ENCODE measurements around the gene BTLA.
A peak's percentile ranks its signal among the peaks of the same experiment; 100 is the strongest.
"Not testable (repeated sequence)": the region's sequence is repeated elsewhere in the genome, so short reads cannot be mapped to it uniquely, and the experiment has no call there.

BTLA gene

GRCh38 chr3:112530573-112530972, 31.3 kb upstream of the BTLA start:
- no peak overlapping the region for H3K4me3 ChIP-seq (ENCODE audit: severe bottlenecking)
- no peaks in the 10 kb centered on the region for H3K9me3 ChIP-seq (ENCODE audit: severe bottlenecking)
- no peak for DNase-seq (ENCODE audit: low spot score)
- peaks cover 54% of the 10 kb centered on the region for H3K36me3 ChIP-seq (ENCODE audit: low read depth)
- no peaks in the 10 kb centered on the region for H3K4me1 ChIP-seq (ENCODE audit: insufficient read depth, poor library complexity, severe bottlenecking)
- no peak for TF ChIP-seq CTCF (IDR thresholded peaks at IDR 0.05; ENCODE audit: poor library complexity, severe bottlenecking)
- H3K27me3 ChIP-seq (ENCODE audit: insufficient read depth, poor library complexity, severe bottlenecking), result no peaks in the 10 kb centered on the region
- no peak overlapping the region for H3K27ac ChIP-seq (ENCODE audit: poor library complexity, severe bottlenecking)
- no peak for ATAC-seq (ENCODE audit: low read depth)

GRCh38 chr3:112524127-112524526, 24.9 kb upstream of the BTLA start:
- not testable (repeated sequence) for H3K27ac ChIP-seq (ENCODE audit: poor library complexity, severe bottlenecking); ATAC-seq (ENCODE audit: low read depth); H3K36me3 ChIP-seq (ENCODE audit: low read depth); H3K4me1 ChIP-seq (ENCODE audit: insufficient read depth, poor library complexity, severe bottlenecking); H3K27me3 ChIP-seq (ENCODE audit: insufficient read depth, poor library complexity, severe bottlenecking); H3K4me3 ChIP-seq (ENCODE audit: severe bottlenecking); DNase-seq (ENCODE audit: low spot score); H3K9me3 ChIP-seq (ENCODE audit: severe bottlenecking)

DNA sequence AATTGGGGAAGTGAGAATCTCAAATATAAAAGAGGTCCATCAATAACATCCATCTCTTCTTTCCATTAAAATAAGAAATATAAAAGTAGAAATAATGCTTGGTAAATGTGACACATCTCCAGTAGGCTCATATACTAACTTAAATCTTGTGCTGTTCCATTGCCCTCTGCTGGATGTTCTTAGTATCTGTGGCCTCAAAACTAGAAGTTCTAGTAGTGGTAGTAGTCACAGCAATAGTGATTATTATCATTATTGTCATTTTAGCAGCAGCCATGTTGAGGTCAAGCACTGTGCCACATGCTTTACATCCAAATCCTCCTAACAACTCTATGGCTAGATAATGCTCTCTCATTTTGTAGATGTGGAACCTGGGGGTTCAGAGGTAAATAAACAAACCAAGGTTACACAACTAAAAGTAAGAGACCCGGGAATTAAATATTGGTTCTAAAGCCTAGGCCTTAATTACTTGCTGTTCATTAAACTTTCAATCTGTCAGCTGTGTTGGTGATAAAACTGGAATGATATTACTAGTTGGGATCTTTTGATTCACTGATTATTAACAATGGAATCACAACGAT, 20.2 kb upstream of the BTLA start:
- Histone ChIP-seq H3K27me3 (ENCODE audit: insufficient read depth, poor library complexity, severe bottlenecking) (no peaks in the 10 kb centered on the region), H3K9me3 (ENCODE audit: severe bottlenecking) (no peaks in the 10 kb centered on the region), H3K4me1 (ENCODE audit: insufficient read depth, poor library complexity, severe bottlenecking) (no peaks in the 10 kb centered on the region), H3K27ac (ENCODE audit: poor library complexity, severe bottlenecking) (no peak overlapping the region), H3K4me3 (ENCODE audit: severe bottlenecking) (no peak overlapping the region), H3K36me3 (ENCODE audit: low read depth) (no peaks in the 10 kb centered on the region)
- ATAC-seq (ENCODE audit: low read depth) (peak; percentile 67), DNase-seq (ENCODE audit: low spot score) (no peak)
- peak; percentile 86 for TF ChIP-seq CTCF (IDR thresholded peaks at IDR 0.05; ENCODE audit: poor library complexity, severe bottlenecking)

GRCh38 chr3:112518970-112519369, 19.7 kb upstream of the BTLA start:
- ATAC-seq (ENCODE audit: low read depth); DNase-seq (ENCODE audit: low spot score); H3K27me3 ChIP-seq (ENCODE audit: insufficient read depth, poor library complexity, severe bottlenecking); H3K27ac ChIP-seq (ENCODE audit: poor library complexity, severe bottlenecking); H3K9me3 ChIP-seq (ENCODE audit: severe bottlenecking); H3K4me1 ChIP-seq (ENCODE audit: insufficient read depth, poor library complexity, severe bottlenecking); H3K4me3 ChIP-seq (ENCODE audit: severe bottlenecking); H3K36me3 ChIP-seq (ENCODE audit: low read depth): not testable (repeated sequence)

GRCh38 chr3:112514527-112515128, 15.4 kb upstream of the BTLA start:
- Histone ChIP-seq H3K4me3 (ENCODE audit: severe bottlenecking) (no peak overlapping the region), H3K4me1 (ENCODE audit: insufficient read depth, poor library complexity, severe bottlenecking) (no peaks in the 10 kb centered on the region), H3K27me3 (ENCODE audit: insufficient read depth, poor library complexity, severe bottlenecking) (no peaks in the 10 kb centered on the region), H3K36me3 (ENCODE audit: low read depth) (no peaks in the 10 kb centered on the region), H3K27ac (ENCODE audit: poor library complexity, severe bottlenecking) (no peak overlapping the region), H3K9me3 (ENCODE audit: severe bottlenecking) (no peaks in the 10 kb centered on the region)
- ATAC-seq (ENCODE audit: low read depth), result no peak
- no peak for TF ChIP-seq CTCF (IDR thresholded peaks at IDR 0.05; ENCODE audit: poor library complexity, severe bottlenecking)
- DNase-seq (ENCODE audit: low spot score), result no peak

DNA sequence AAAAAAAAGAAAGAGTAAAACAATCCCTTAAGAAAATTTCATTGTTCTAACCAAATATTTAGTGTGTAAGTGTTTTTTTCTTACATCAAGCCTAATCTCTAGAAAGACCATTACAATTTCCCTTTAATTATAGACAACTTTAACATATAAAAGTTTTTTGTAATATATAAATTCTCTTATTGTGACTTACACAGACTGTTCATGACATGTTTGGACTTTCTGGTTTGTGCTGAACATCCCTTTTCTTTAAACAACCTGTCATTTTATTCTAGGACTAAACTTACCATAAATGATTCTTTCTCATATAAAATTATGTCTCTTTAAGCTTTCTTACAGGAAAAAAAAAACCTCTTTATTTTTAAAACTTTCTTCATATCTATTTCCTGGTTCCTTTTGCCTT, 13.0 kb upstream of the BTLA start:
- TF ChIP-seq CTCF (IDR thresholded peaks at IDR 0.05; ENCODE audit: poor library complexity, severe bottlenecking), result no peak
- DNase-seq (ENCODE audit: low spot score), result no peak
- no peaks in the 10 kb centered on the region for H3K27me3 ChIP-seq (ENCODE audit: insufficient read depth, poor library complexity, severe bottlenecking)

More for the DNA sequence above, 13.0 kb upstream of the BTLA start:
- Histone ChIP-seq H3K4me1 (ENCODE audit: insufficient read depth, poor library complexity, severe bottlenecking) (no peaks in the 10 kb centered on the region), H3K36me3 (ENCODE audit: low read depth) (no peaks in the 10 kb centered on the region), H3K27ac (ENCODE audit: poor library complexity, severe bottlenecking) (no peak overlapping the region), H3K9me3 (ENCODE audit: severe bottlenecking) (no peaks in the 10 kb centered on the region), H3K4me3 (ENCODE audit: severe bottlenecking) (no peak overlapping the region)
- no peak for ATAC-seq (ENCODE audit: low read depth)

Data from RWPE2 (cell line).